GM12801 (cell line): ENCODE measurements around the gene TIGD1.

Source experiments
- CTCF ChIP-seq: IDR thresholded peaks from one replicate; pipeline ENCODE4 v1.5.1; 2011; ENCODE audit warnings: control low read depth; ENCODE audit not compliant: insufficient read length; ENCODE audit errors: extremely low read depth

The TIGD1 gene

GRCh38 chr2:232528746-232529460 is 21.5 kb downstream of the TIGD1 start:
- TF ChIP-seq CTCF: no peak

GRCh38 chr2:232527905-232528470 is 22.4 kb downstream of the TIGD1 start:
- no peak for TF ChIP-seq CTCF

GRCh38 chr2:232526372-232526941 is 23.9 kb downstream of the TIGD1 start:
- no peak for TF ChIP-seq CTCF

GRCh38 chr2:232525791-232526371 is 24.5 kb downstream of the TIGD1 start, which contains the start of gene CHRND:
Gene CHRND (plus strand): TSS chr2:232526160. CDS start chr2:232526216, 56 bp downstream.
- TF ChIP-seq CTCF: no peak

- no peak for TF ChIP-seq CTCF
These were observed 25.2 kb downstream of the TIGD1 start for GRCh38 chr2:232525199-232525598.

- no peak for TF ChIP-seq CTCF
These were observed 25.6 kb downstream of the TIGD1 start for GRCh38 chr2:232524771-232525170.
